Endothelial cell of hepatic sinusoid (primary cell): ENCODE data around the gene CAMSAP2.
"Not testable (repeated sequence)": the region's sequence is repeated elsewhere in the genome, so short reads cannot be mapped to it uniquely, and the experiment has no call there.

Source experiments
- in situ Hi-C: cut with HindIII; loops from 2 replicates; pipeline ENCODE4 v1.10.0; 2017; ENCODE audit warnings: low sequenced_read_pairs

CAMSAP2 gene

GRCh38 chr1:200738949-200739651 lies 407 bp downstream of the CAMSAP2 start:
- in situ Hi-C loops, result loop anchor here (10.0 kb wide), 1 partner anchor 74 kb away; the partner anchor contains the start of gene DDX59

- in situ Hi-C loops, result loop anchor here (10.0 kb wide), 1 partner anchor 75 kb away; the partner anchor contains the start of gene DDX59
Measured at GRCh38 chr1:200739702-200740570, 1.2 kb downstream of the CAMSAP2 start.

- in situ Hi-C loops, result no loop called here
Measured at GRCh38 chr1:200740571-200741208, 2.0 kb downstream of the CAMSAP2 start.

GRCh38 chr1:200741551-200742207 lies 3.0 kb downstream of the CAMSAP2 start:
- in situ Hi-C loops, result no loop called here

- in situ Hi-C loops, result no loop called here
Measured at GRCh38 chr1:200744143-200744542, 5.5 kb downstream of the CAMSAP2 start.

GRCh38 chr1:200749090-200749489 lies 10.4 kb downstream of the CAMSAP2 start:
- in situ Hi-C loops, result no loop called here

- in situ Hi-C loops, result not testable (repeated sequence)
Measured at GRCh38 chr1:200750749-200751148, 12.1 kb downstream of the CAMSAP2 start.

- in situ Hi-C loops, result no loop called here
Measured at GRCh38 chr1:200751717-200752116, 13.0 kb downstream of the CAMSAP2 start.

GRCh38 chr1:200753650-200754198 lies 15.0 kb downstream of the CAMSAP2 start:
- in situ Hi-C loops, result no loop called here

- in situ Hi-C loops, result no loop called here
Measured at GRCh38 chr1:200755456-200755855, 16.8 kb downstream of the CAMSAP2 start.

- in situ Hi-C loops, result no loop called here
Measured at GRCh38 chr1:200762089-200762488, 23.4 kb downstream of the CAMSAP2 start.

- in situ Hi-C loops, result no loop called here
Measured at GRCh38 chr1:200767321-200767720, 28.6 kb downstream of the CAMSAP2 start.

- in situ Hi-C loops, result no loop called here
Measured at GRCh38 chr1:200771625-200772555, 33.2 kb downstream of the CAMSAP2 start.

GRCh38 chr1:200774311-200774710 lies 35.6 kb downstream of the CAMSAP2 start:
- in situ Hi-C loops, result no loop called here

- in situ Hi-C loops, result no loop called here
Measured at GRCh38 chr1:200774735-200775444, 36.2 kb downstream of the CAMSAP2 start.

GRCh38 chr1:200775850-200776249 lies 37.2 kb downstream of the CAMSAP2 start:
- in situ Hi-C loops, result no loop called here

GRCh38 chr1:200776949-200777348 lies 38.3 kb downstream of the CAMSAP2 start:
- in situ Hi-C loops, result no loop called here

GRCh38 chr1:200778766-200779165 lies 40.1 kb downstream of the CAMSAP2 start:
- in situ Hi-C loops, result no loop called here

- in situ Hi-C loops, result no loop called here
Measured at GRCh38 chr1:200779326-200779725, 40.6 kb downstream of the CAMSAP2 start.
